Adrenal gland (tissue), 12 donors: ENCODE results near the gene LAMP1. TPM values are rescaled to one million over a fixed set of nuclear protein-coding genes. Genes with fewer than 3 reads are reported as not detected.

Source experiments
- DNase-seq, 7 donors: peaks; one replicate each; pipeline ENCODE4 v3.0.0-alpha.2; 2019 to 2020
- H3K27ac ChIP-seq, 5 donors: fragments of 200-600 bp; sonication (generic) in 4 of 5; 1 replicate in 3 of 5; 2 replicates in 2 of 5; pipeline versions ENCODE4 v1.5.1 to v1.8.0; 2016 to 2020; ENCODE audit warnings: mild to moderate bottlenecking in 1 of 5
- H3K27me3 ChIP-seq: fragments of 200-600 bp; 2 replicates; pipeline ENCODE4 v1.8.0; 2021
- H3K36me3 ChIP-seq, 2 donors: fragments of 200-600 bp; replicated peaks in 1 of 2; 1 replicate in 1 of 2; 2 replicates in 1 of 2; pipeline versions ENCODE4 v1.5.1 to v1.8.0; 2018 to 2022
- H3K4me1 ChIP-seq, 2 donors: fragments of 200-600 bp; replicated peaks in 1 of 2; 1 replicate in 1 of 2; 2 replicates in 1 of 2; pipeline versions ENCODE4 v1.5.1 to v1.8.0; 2018 to 2021
- H3K4me3 ChIP-seq, 4 donors: fragments of 200-600 bp; sonication (generic) in 3 of 4; one replicate each; pipeline ENCODE4 v1.5.1; 2016 to 2018
- H3K9me3 ChIP-seq, 3 donors: fragments of 200-600 bp; sonication (generic) in 1 of 3; replicated peaks in 1 of 3; 1 replicate in 2 of 3; 2 replicates in 1 of 3; pipeline versions ENCODE4 v1.5.1 to v1.8.0; 2016 to 2021
- CTCF ChIP-seq, 6 experiments: fragments of 450-650 bp in 4 of 6; fragments of 200-600 bp in 2 of 6; sonication (generic) in 1 of 6; IDR thresholded peaks; 1 replicate in 5 of 6; 2 replicates in 1 of 6; pipeline versions ENCODE4 v1.5.1 to v1.8.0; 2016 to 2021; ENCODE audit warnings: antibody characterized with exemption in 6 of 6, mild to moderate bottlenecking in 2 of 6, moderate library complexity in 1 of 6
- POLR2A ChIP-seq, 2 donors: fragments of 450-650 bp; IDR thresholded peaks; one replicate each; pipeline ENCODE4 v1.6.1; 2017; ENCODE audit warnings: antibody characterized with exemption in 2 of 2, mild to moderate bottlenecking in 2 of 2, moderate library complexity in 1 of 2
- WGBS, 4 donors: extraction: QIAGEN DNeasy Blood & Tissue Kit in 2 of 4; methylation state at CpG; one replicate each; pipeline versions ENCODE4 v1.1.5 to v1.1.7; 2013 to 2017; 5-methylcytosine and 5-hydroxymethylcytosine counted together
- intact Hi-C, 2 donors: fragments of 100-400 bp; cut with DNase I; formaldehyde crosslinking; loops; one replicate each; pipeline versions ENCODE4 v1.14.1 to v1.15.0; 2022 to 2023
- polyA plus RNA-seq, 3 donors: library from polyadenylated mRNA; stranded (reverse); fragments of 200-250 nt in 2 of 3; fragments of 350-450 nt in 1 of 3; fragmentation: Illumina TruSeq in 1 of 3; extraction: RNeasy Lipid Tissue Mini Kit (QIAGEN cat#74804) in 1 of 3; gene quantifications; one replicate each; pipeline ENCODE4 v1.2.3, GENCODE V29; 2013 to 2014
- total RNA-seq, 9 donors: library from RNA; depleted of rRNA in 4 of 9; stranded (reverse); fragments of >200 nt in 4 of 9; fragments of 120-200 nt in 1 of 9; fragmentation: NEBNext Ultra II Directional in 1 of 9; extraction: Animal tissue kit (Norgen Biotek cat#: 25700) in 1 of 9; gene quantifications; one replicate each; pipeline versions ENCODE4 v1.1.0 to v1.2.4, GENCODE V29; 2013 to 2023
- donor health status: healthy with polysubstance abuse.
- donor health status: Bipolar disorder and iron deficiency.
- donor health status: DM: yes; HTN: yes; CAD: no.
- donor health status: DM: no; HTN: no; CAD: no.
- donor health status: DM: no; HTN: no; CAD: no.
- donor health status: DM: yes; HTN: yes; CAD: no.

Gene LAMP1
- total and polyA plus RNA-seq, 12 donors = 40.6 to 267 (median 172) TPM

GRCh38 chr13:113329656-113330312 lies 32.7 kb downstream of the LAMP1 start:
- Histone ChIP-seq H3K9me3 (no peaks in the 10 kb centered on the region), H3K36me3 (no peaks in the 10 kb centered on the region), H3K4me3 (no peak overlapping the region), H3K4me1 (no peaks in the 10 kb centered on the region), H3K27me3 (no peaks in the 10 kb centered on the region), H3K27ac (no peak overlapping the region)
- no peak for DNase-seq
- intact Hi-C loops = no loop called here
- 80 to 87% (median 85%) methylated on average over 22 of the region's 22 CpGs for WGBS, 4 donors
- TF ChIP-seq POLR2A (IDR thresholded peaks at IDR 0.05) (no peak), CTCF (IDR thresholded peaks at IDR 0.05) (no peak)

GRCh38 chr13:113332615-113333014 lies 35.6 kb downstream of the LAMP1 start:
- Histone ChIP-seq H3K27me3 (no peaks in the 10 kb centered on the region), H3K9me3 (no peaks in the 10 kb centered on the region), H3K27ac (no peak overlapping the region), H3K4me3 (no peak overlapping the region), H3K36me3 (no peaks in the 10 kb centered on the region), H3K4me1 (no peaks in the 10 kb centered on the region)
- 89 to 98% (median 93%) methylated on average over 5 to 12 of the region's 12 CpGs for WGBS, 4 donors
- no peak for DNase-seq
- TF ChIP-seq POLR2A (IDR thresholded peaks at IDR 0.05) = no peak
- TF ChIP-seq CTCF (IDR thresholded peaks at IDR 0.05) = no peak
- intact Hi-C loops = no loop called here

- Histone ChIP-seq H3K27ac (no peak overlapping the region), H3K4me3 (no peak overlapping the region), H3K9me3 (no peaks in the 10 kb centered on the region), H3K36me3 (no peaks in the 10 kb centered on the region), H3K27me3 (no peaks in the 10 kb centered on the region), H3K4me1 (no peaks in the 10 kb centered on the region)
- TF ChIP-seq POLR2A (IDR thresholded peaks at IDR 0.05) (no peak), CTCF (IDR thresholded peaks at IDR 0.05) (no peak)
- WGBS, 4 donors = 93 to 96% (median 95%) methylated on average over 11 to 14 of the region's 14 CpGs
- DNase-seq = no peak
- intact Hi-C loops = no loop called here
Measured at GRCh38 chr13:113333076-113333475, 36.0 kb downstream of the LAMP1 start.

GRCh38 chr13:113337556-113337955 lies 40.5 kb downstream of the LAMP1 start:
- no peaks in the 10 kb centered on the region for H3K27me3 ChIP-seq

More at GRCh38 chr13:113337556-113337955, 40.5 kb downstream of the LAMP1 start:
- no peak overlapping the region for H3K4me3 ChIP-seq
- TF ChIP-seq CTCF (IDR thresholded peaks at IDR 0.05) = no peak
- TF ChIP-seq POLR2A (IDR thresholded peaks at IDR 0.05) = no peak
- no peak overlapping the region for H3K27ac ChIP-seq
- no peaks in the 10 kb centered on the region for H3K4me1 ChIP-seq
- no peaks in the 10 kb centered on the region for H3K9me3 ChIP-seq
- WGBS, 4 donors = 74 to 85% (median 77%) methylated on average over 9 to 17 of the region's 17 CpGs
- DNase-seq = no peak
- no peaks in the 10 kb centered on the region for H3K36me3 ChIP-seq
- intact Hi-C loops = no loop called here
